ENCODE measurements around the gene EOLA1.
A peak's percentile ranks its signal among the peaks of the same experiment; 100 is the strongest.
"Not testable (repeated sequence)": the region's sequence is repeated elsewhere in the genome, so short reads cannot be mapped to it uniquely, and the experiment has no call there.

EOLA1 gene

DNA sequence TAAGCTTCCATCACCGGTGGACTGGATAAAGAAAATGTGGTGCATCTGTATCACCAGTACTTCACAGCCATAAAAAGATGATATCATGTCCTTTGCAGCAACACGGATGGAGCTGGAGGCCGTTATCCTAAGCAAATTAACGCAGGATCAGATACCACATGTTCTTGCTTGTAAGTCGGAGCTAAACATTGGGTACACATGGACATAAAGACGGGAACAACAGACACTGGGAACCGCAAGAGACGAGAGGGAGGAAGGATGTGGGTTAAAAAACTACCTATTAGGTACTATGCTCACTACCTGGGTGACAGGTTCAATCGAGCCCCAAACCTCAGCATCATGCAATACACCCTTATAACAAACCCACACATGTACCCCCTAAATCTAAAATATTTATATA, 19.4 kb upstream of the EOLA1 start:
- no peak for ATAC-seq (ENCODE audit: insufficient read depth, low read depth)
- Histone ChIP-seq H3K4me1 (ENCODE audit: insufficient read depth, low read length) (peaks cover 16% of the 10 kb centered on the region), H3K36me3 (ENCODE audit: insufficient read depth, low read length) (no peaks in the 10 kb centered on the region), H4K20me1 (ENCODE audit: insufficient read depth, low read length) (no peaks in the 10 kb centered on the region), H3K9me3 (ENCODE audit: insufficient read depth, low read length, severe bottlenecking) (no peaks in the 10 kb centered on the region), H3K9ac (ENCODE audit: low read depth, low read length) (no peak overlapping the region), H3K4me2 (ENCODE audit: insufficient read depth, low read length) (no peak overlapping the region), H3K27me3 (ENCODE audit: insufficient read depth, low read length, poor library complexity) (no peaks in the 10 kb centered on the region), H3K4me3 (ENCODE audit: low read depth in 1 of 2, low read length in 2 of 2) (no peak overlapping the region), H3K79me2 (ENCODE audit: insufficient read depth, low read length) (no peaks in the 10 kb centered on the region), H2AFZ (ENCODE audit: low read depth, low read length) (no peak overlapping the region), H3K27ac (ENCODE audit: low read length) (no peak overlapping the region)
- no peak for DNase-seq
- TF ChIP-seq, protein P1, sequence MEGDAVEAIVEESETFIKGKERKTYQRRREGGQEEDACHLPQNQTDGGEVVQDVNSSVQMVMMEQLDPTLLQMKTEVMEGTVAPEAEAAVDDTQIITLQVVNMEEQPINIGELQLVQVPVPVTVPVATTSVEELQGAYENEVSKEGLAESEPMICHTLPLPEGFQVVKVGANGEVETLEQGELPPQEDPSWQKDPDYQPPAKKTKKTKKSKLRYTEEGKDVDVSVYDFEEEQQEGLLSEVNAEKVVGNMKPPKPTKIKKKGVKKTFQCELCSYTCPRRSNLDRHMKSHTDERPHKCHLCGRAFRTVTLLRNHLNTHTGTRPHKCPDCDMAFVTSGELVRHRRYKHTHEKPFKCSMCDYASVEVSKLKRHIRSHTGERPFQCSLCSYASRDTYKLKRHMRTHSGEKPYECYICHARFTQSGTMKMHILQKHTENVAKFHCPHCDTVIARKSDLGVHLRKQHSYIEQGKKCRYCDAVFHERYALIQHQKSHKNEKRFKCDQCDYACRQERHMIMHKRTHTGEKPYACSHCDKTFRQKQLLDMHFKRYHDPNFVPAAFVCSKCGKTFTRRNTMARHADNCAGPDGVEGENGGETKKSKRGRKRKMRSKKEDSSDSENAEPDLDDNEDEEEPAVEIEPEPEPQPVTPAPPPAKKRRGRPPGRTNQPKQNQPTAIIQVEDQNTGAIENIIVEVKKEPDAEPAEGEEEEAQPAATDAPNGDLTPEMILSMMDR (IDR thresholded peaks at IDR 0.05; ENCODE audit: borderline replicate concordance, extremely low read depth, low read length, poor library complexity, severe bottlenecking) = no peak
- no peak for TF ChIP-seq EZH2 (IDR thresholded peaks at IDR 0.05; ENCODE audit: borderline replicate concordance, low read depth, low read length, severe bottlenecking)

DNA sequence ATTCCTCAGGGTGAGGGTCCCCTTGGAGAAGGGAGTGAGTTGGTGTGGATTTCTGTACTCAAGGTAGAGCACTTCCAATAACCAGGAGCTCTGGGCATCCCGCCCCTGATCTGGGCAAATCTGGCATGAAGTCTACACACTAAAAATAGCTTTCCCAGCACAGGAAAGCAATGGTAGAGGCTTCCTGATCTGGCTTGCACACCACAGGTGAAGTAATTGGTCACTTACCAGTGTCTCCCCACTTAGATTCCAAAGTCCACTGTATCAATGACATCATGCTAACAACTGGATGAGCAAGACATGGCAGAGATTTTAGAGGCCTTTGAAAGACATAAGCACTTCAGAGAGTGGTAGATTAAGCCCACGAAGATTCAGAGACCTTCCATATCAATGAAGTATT, 17.9 kb upstream of the EOLA1 start:
- no peak overlapping the region for H2AFZ ChIP-seq (ENCODE audit: low read depth, low read length)
- H3K4me2 ChIP-seq (ENCODE audit: insufficient read depth, low read length) = no peak overlapping the region
- H3K27ac ChIP-seq (ENCODE audit: low read length) = no peak overlapping the region
- no peaks in the 10 kb centered on the region for H3K36me3 ChIP-seq (ENCODE audit: insufficient read depth, low read length)
- no peak overlapping the region for H3K4me3 ChIP-seq (ENCODE audit: low read depth in 1 of 2, low read length in 2 of 2)
- DNase-seq (no peak), ATAC-seq (ENCODE audit: insufficient read depth, low read depth) (no peak)
- H4K20me1 ChIP-seq (ENCODE audit: insufficient read depth, low read length) = no peaks in the 10 kb centered on the region
- H3K9ac ChIP-seq (ENCODE audit: low read depth, low read length) = no peak overlapping the region
- H3K9me3 ChIP-seq (ENCODE audit: insufficient read depth, low read length, severe bottlenecking) = no peaks in the 10 kb centered on the region
- no peaks in the 10 kb centered on the region for H3K27me3 ChIP-seq (ENCODE audit: insufficient read depth, low read length, poor library complexity)
- H3K79me2 ChIP-seq (ENCODE audit: insufficient read depth, low read length) = no peaks in the 10 kb centered on the region
- TF ChIP-seq, protein P1 (IDR thresholded peaks at IDR 0.05; ENCODE audit: borderline replicate concordance, extremely low read depth, low read length, poor library complexity, severe bottlenecking) = no peak
- no peak for TF ChIP-seq EZH2 (IDR thresholded peaks at IDR 0.05; ENCODE audit: borderline replicate concordance, low read depth, low read length, severe bottlenecking)
- H3K4me1 ChIP-seq (ENCODE audit: insufficient read depth, low read length) = peaks cover 16% of the 10 kb centered on the region

DNA sequence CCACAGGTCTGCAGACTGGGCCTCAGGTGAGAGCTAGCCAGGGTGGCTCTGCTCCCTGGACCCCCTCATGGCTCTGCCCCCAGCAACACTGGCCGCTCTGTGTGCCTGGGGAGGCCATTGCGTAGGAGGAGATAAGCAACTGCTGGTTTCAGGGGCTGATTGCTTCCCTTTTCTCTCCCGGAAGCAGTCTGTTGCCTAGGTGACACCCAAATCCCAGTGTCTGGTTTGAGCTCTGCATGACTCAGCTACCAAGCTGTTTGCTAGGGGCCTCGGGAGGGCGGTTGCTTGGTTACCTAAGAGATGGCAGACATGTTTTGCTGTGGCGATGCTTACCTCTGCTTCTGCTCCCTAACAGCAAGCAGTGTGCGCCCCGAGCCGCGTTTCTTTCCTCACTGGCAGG, 15.4 kb upstream of the EOLA1 start:
- ATAC-seq (ENCODE audit: insufficient read depth, low read depth) (peak; percentile 97), DNase-seq (peak; percentile 78)
- not testable (repeated sequence) for H3K36me3 ChIP-seq (ENCODE audit: insufficient read depth, low read length); H4K20me1 ChIP-seq (ENCODE audit: insufficient read depth, low read length); H3K27me3 ChIP-seq (ENCODE audit: insufficient read depth, low read length, poor library complexity); H3K9me3 ChIP-seq (ENCODE audit: insufficient read depth, low read length, severe bottlenecking); H3K79me2 ChIP-seq (ENCODE audit: insufficient read depth, low read length)
- H3K4me1 ChIP-seq (ENCODE audit: insufficient read depth, low read length) = peaks cover 13% of the 10 kb centered on the region
- H3K27ac ChIP-seq (ENCODE audit: low read length) = peak overlapping the region; percentile 80
- H2AFZ ChIP-seq (ENCODE audit: low read depth, low read length) = peak overlapping the region; percentile 39; the same call in 1 of the 2 replicates
- 0 out of 2 replicates have a peak overlapping the region, but pooled peaks have one; percentile 21 for H3K9ac ChIP-seq (ENCODE audit: low read depth, low read length)
- peak overlapping the region in 1 of 2 experiments; percentile 42; a peak in 1 of 4 replicates for H3K4me3 ChIP-seq (ENCODE audit: low read depth in 1 of 2, low read length in 2 of 2)
- peak overlapping the region; percentile 52; the same call in 1 of the 2 replicates for H3K4me2 ChIP-seq (ENCODE audit: insufficient read depth, low read length)

DNA sequence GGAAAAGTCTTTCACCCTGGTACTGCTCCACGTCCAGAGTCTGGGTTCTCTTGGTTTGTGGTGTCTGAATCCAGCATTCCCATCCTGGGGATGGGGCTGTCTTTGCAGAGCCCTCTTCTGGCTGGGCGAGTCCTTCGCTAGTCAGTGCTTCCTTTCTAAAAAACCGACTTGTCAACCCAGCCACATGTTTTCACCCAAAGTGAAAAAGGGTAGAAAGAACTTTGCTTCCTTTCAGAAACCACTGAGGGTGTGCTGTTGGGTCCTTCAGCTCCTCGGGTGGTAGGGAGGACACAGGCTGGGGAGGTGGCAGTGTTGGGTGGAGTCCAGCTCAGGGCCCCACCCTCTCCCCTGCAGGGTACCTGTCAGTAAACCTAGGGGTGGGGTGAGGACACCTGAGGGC, 14.9 kb upstream of the EOLA1 start:
- H3K9ac ChIP-seq (ENCODE audit: low read depth, low read length); H3K36me3 ChIP-seq (ENCODE audit: insufficient read depth, low read length); H3K9me3 ChIP-seq (ENCODE audit: insufficient read depth, low read length, severe bottlenecking); H3K4me3 ChIP-seq (ENCODE audit: low read depth in 1 of 2, low read length in 2 of 2); DNase-seq; H4K20me1 ChIP-seq (ENCODE audit: insufficient read depth, low read length); H3K27me3 ChIP-seq (ENCODE audit: insufficient read depth, low read length, poor library complexity); H3K79me2 ChIP-seq (ENCODE audit: insufficient read depth, low read length): not testable (repeated sequence)
- Histone ChIP-seq H3K4me2 (ENCODE audit: insufficient read depth, low read length) (peak overlapping the region; percentile 45; the same call in 1 of the 2 replicates), H3K27ac (ENCODE audit: low read length) (peak overlapping the region; percentile 49; the same call in 1 of the 2 replicates), H2AFZ (ENCODE audit: low read depth, low read length) (0 out of 2 replicates have a peak overlapping the region, but pooled peaks have one; percentile 8), H3K4me1 (ENCODE audit: insufficient read depth, low read length) (peaks cover 13% of the 10 kb centered on the region)
- ATAC-seq (ENCODE audit: insufficient read depth, low read depth) = 0 out of 3 replicates have a peak, but pooled peaks have one; percentile 1

DNA sequence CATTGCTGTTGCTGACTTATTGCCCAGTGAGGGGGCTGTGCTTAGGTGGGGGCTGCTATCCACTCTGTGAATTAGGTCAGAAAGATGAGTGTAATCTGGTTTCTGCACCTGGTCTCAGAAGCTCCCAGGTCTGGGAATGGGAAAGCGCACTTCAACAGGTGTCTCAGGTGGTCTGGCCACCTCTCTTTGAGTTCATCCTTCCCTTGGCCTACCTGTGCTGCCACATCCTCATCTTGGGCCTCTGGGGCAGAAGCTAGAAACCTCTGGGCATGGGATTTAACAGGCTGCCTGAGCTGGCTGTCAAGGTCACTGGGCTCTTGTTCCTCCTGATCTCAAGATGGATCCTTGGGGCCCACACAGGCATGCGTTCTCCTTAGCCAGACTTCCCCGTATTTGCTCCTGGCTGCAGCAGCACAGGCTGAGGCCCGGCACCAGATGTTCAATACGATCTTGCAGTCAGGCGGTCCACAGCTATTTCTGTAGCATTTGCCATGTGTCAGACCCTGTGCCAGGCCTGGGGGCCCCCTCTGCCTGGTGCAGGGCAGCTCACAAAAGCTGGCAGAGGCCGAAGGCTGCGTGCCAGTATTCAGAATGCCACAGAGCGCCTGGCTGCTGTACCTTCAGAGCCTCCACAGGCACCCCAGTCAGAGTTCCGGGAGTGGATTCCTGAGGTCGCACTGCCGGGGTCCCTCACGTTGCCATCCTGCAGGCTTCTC, 14.3 kb upstream of the EOLA1 start:
- H3K4me2 ChIP-seq (ENCODE audit: insufficient read depth, low read length); H3K27me3 ChIP-seq (ENCODE audit: insufficient read depth, low read length, poor library complexity); ATAC-seq (ENCODE audit: insufficient read depth, low read depth); H3K9me3 ChIP-seq (ENCODE audit: insufficient read depth, low read length, severe bottlenecking); H3K79me2 ChIP-seq (ENCODE audit: insufficient read depth, low read length); H4K20me1 ChIP-seq (ENCODE audit: insufficient read depth, low read length); DNase-seq; H3K9ac ChIP-seq (ENCODE audit: low read depth, low read length); H2AFZ ChIP-seq (ENCODE audit: low read depth, low read length); H3K4me3 ChIP-seq (ENCODE audit: low read depth in 1 of 2, low read length in 2 of 2); H3K36me3 ChIP-seq (ENCODE audit: insufficient read depth, low read length); H3K27ac ChIP-seq (ENCODE audit: low read length): not testable (repeated sequence)
- H3K4me1 ChIP-seq (ENCODE audit: insufficient read depth, low read length) = peaks cover 13% of the 10 kb centered on the region
